Uterus (tissue), 2 donors: ENCODE data around the gene ANKRD35.

Experiments
- POLR2A ChIP-seq, 2 donors: fragments of 450-650 bp; IDR thresholded peaks; one replicate each; pipeline ENCODE4 v1.6.1; 2016; ENCODE audit warnings: antibody characterized with exemption in 2 of 2, mild to moderate bottlenecking in 1 of 2, moderate library complexity in 1 of 2
- TF ChIP-seq, protein P1 (sequence below), 4 experiments: fragments of 200-600 bp in 2 of 4; fragments of 450-650 bp in 2 of 4; sonication (generic) in 2 of 4; IDR thresholded peaks; one replicate each; pipeline ENCODE4 v1.5.1; 2016 to 2019; ENCODE audit warnings: antibody characterized with exemption in 4 of 4, mild to moderate bottlenecking in 2 of 4, moderate library complexity in 1 of 4

DNA sequence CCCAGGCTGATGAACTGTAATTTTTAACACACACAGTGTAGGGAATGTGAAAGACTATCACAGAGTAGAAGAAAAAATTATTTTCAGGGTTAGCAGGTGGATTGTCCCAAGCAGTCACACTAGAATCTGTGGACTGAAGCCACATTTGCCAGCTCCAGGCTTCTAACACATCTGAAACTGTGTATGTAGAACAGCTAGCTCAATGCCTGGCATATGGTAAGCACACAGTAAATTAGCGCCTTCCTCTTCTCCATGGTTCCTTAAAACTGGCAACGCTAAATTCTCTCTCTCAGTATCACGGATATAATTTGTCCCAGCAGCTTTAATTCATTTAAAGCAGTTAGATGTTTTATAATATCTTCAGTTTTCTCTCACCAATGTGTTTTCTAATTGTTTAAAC is 42.6 kb downstream of the ANKRD35 start:
- TF ChIP-seq, protein P1, sequence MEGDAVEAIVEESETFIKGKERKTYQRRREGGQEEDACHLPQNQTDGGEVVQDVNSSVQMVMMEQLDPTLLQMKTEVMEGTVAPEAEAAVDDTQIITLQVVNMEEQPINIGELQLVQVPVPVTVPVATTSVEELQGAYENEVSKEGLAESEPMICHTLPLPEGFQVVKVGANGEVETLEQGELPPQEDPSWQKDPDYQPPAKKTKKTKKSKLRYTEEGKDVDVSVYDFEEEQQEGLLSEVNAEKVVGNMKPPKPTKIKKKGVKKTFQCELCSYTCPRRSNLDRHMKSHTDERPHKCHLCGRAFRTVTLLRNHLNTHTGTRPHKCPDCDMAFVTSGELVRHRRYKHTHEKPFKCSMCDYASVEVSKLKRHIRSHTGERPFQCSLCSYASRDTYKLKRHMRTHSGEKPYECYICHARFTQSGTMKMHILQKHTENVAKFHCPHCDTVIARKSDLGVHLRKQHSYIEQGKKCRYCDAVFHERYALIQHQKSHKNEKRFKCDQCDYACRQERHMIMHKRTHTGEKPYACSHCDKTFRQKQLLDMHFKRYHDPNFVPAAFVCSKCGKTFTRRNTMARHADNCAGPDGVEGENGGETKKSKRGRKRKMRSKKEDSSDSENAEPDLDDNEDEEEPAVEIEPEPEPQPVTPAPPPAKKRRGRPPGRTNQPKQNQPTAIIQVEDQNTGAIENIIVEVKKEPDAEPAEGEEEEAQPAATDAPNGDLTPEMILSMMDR (IDR thresholded peaks at IDR 0.05), result no peak
- no peak for TF ChIP-seq POLR2A (IDR thresholded peaks at IDR 0.05)
